HG02884 (cell line): ENCODE measurements around the gene TLE2.

ENCODE experiments used
- ATAC-seq: cut with Tn5 transposase; IDR thresholded peaks from one replicate; pipeline ENCODE4 v1.9.1; 2021; ENCODE audit warnings: mild to moderate bottlenecking, moderate library complexity; ENCODE audit not compliant: unreplicated experiment

TLE2 gene

GRCh38 chr19:2962018-2962670 is 66.9 kb downstream of the TLE2 start:
- ATAC-seq, result no peak

- ATAC-seq, result no peak
Measured at GRCh38 chr19:2960120-2960519, 69.0 kb downstream of the TLE2 start.

GRCh38 chr19:2957160-2957559 is 71.9 kb downstream of the TLE2 start:
- ATAC-seq, result no peak

GRCh38 chr19:2952953-2953481 is 76.1 kb downstream of the TLE2 start:
- ATAC-seq, result no peak

GRCh38 chr19:2950286-2951124 is 78.6 kb downstream of the TLE2 start:
- peak; percentile 92 for ATAC-seq

GRCh38 chr19:2949939-2950285 is 79.2 kb downstream of the TLE2 start:
- ATAC-seq, result no peak
